GM12872 (cell line): ENCODE results near the gene C11orf86.

Experiments
- CTCF ChIP-seq: IDR thresholded peaks from 3 replicates; pipeline ENCODE4 v1.5.1; 2011; ENCODE audit warnings: low read depth, mild to moderate bottlenecking, low read length, moderate library complexity; ENCODE audit not compliant: insufficient read depth

The C11orf86 gene

GRCh38 chr11:66969584-66970225 is 5.4 kb upstream of the C11orf86 start:
- no peak for TF ChIP-seq CTCF

DNA sequence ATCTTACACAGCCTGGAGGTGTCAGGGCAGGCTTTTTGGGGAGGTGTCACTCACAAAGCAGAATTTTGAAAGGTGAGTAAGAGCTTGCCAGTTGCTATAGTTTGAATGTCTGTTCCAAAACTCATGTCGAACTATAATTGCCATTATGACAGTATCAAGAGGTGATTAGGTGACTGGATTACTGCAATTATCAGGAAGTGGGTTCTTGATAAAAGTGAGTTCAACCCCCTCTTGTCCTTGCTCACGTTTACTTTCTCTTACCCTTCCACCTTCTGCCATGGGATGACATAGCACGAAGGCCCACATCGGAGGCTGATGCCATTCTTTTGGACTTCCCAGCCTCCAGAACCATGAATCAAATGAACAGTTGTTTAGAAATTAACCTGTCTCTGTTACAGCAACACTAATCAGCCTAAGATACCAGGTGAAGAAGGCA is 4.7 kb upstream of the C11orf86 start:
- TF ChIP-seq CTCF = no peak

- TF ChIP-seq CTCF = no peak
Measured at GRCh38 chr11:66970807-66971442, 4.2 kb upstream of the C11orf86 start.

DNA sequence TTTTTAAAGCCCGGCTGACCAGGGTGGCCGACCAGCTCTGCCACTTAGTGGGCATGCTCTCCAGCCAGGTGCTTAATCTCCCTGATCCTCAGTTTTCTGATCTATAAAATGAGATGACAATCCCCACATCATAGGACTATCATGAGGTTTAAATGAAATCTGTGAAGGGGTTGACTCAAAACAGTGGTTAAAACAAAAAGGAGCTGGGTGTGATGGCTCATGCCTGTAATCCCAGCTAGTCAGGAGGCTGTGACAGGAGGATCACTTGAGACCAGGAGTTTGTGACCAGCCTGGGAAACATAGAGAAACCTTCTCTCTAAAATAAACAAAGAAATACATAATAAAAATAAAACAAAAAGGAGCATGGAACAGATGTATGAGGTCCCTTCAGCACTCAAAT is 3.6 kb upstream of the C11orf86 start:
- TF ChIP-seq CTCF = no peak

DNA sequence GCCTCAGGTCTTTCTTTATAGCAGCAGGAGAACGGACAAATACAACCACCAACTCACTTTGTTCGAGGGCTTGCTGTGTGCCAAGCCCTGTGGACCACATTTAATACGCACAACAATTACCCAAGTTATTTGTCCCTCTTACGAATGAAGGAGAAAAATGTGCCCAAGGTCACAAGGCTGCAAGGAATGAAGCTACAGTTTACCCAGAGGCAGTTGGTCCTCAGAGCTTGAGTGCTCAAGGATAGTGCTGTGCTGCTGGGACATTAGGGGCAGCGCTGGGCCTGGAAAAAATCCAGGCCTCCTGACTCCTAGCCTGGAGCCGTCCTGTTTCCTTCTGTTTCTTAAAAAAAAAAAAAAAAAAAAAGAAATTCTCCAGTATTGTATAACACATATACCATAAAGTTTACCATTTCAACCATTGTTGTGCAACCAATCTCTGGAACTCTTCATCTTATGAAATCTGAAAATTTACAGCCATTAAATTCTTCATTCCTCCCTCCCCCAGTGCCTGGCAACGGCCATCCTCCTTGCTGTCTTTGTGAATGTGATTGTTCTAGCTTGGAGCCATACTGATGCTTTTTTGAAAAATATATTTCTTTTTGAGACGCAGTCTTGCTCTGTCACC is 1.0 kb upstream of the C11orf86 start:
- no peak for TF ChIP-seq CTCF

DNA sequence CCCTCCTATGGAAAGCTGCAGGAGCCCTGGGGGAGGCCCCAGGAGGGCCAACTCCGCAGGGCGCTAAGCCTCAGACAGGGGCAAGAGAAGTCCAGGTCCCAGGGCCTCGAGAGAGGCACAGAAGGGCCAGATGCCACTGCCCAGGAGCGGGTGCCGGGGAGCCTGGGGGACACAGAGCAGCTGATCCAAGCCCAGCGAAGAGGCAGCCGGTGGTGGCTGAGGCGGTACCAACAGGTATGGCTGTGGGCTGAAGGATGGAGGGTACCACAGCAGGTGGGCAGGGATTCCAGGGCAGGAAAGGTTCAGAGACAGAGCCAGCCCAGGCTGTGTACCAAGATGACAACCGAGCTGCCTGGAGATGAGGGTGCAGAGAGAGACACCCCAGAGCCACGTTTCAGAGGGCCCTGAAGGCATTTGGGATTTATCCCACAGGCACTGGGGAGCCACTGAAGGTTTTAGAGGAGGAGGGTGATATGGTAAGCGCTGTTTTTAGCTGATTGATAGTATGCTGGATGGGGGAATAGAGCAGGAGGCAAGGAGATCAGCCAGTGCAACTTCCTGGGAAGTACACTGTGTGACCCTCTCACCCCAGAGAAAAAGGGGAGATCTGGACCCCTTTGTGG is 412 bp downstream of the C11orf86 start:
- TF ChIP-seq CTCF = no peak

GRCh38 chr11:66976028-66976467 is 944 bp downstream of the C11orf86 start:
- TF ChIP-seq CTCF = peak; percentile 68
